ENCODE results near the gene OPHN1.

DNA sequence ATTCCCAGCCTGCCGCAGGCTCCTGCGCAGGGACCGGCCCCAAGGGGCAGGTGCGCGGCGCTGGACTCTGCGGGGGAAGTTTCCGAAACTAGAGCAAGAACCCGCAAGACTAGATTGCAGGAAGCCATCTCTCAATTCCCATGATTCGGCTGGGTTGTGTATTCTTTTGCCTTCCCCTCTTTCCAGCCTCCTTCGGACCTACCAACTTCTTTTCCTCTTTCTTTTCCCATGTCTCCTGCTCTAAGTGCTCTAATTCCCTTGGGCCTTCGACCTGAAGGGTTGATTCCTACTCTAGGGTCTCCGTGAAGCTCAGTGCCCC is 645 bp upstream of the OPHN1 start:
- TF ChIP-seq, protein P1, sequence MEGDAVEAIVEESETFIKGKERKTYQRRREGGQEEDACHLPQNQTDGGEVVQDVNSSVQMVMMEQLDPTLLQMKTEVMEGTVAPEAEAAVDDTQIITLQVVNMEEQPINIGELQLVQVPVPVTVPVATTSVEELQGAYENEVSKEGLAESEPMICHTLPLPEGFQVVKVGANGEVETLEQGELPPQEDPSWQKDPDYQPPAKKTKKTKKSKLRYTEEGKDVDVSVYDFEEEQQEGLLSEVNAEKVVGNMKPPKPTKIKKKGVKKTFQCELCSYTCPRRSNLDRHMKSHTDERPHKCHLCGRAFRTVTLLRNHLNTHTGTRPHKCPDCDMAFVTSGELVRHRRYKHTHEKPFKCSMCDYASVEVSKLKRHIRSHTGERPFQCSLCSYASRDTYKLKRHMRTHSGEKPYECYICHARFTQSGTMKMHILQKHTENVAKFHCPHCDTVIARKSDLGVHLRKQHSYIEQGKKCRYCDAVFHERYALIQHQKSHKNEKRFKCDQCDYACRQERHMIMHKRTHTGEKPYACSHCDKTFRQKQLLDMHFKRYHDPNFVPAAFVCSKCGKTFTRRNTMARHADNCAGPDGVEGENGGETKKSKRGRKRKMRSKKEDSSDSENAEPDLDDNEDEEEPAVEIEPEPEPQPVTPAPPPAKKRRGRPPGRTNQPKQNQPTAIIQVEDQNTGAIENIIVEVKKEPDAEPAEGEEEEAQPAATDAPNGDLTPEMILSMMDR (IDR thresholded peaks at IDR 0.05; ENCODE audit: poor library complexity), result no peak
- TF ChIP-seq EZH2 (IDR thresholded peaks at IDR 0.05; ENCODE audit: borderline replicate concordance) (no peak), EZH2phosphoT487 (IDR thresholded peaks at IDR 0.05; ENCODE audit: low read depth, severe bottlenecking, unreplicated experiment) (no peak)

Measured in hepatocyte (in vitro differentiated cells).